ENCODE results near the gene MTNR1B.

MTNR1B gene

DNA sequence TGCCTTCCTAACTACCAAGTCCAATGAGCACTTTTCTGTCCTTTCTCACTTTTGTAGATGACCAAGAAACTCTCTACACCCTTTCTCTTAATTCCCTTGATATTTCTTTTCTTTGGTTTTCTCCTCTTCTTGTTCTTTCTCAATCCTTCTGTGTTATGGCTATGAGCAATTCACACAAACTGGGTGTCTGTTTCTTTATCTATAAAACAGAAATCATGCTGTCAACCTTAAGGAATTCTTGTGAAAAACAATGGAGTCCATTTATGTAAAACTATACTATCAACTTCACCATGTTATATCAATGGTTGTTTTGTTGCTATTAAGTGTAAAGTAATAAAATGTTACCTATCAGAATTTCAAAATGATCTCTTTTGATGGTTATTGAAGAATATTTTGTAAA is 7.2 kb downstream of the MTNR1B start:
- in situ Hi-C loops (cut with MboI; ENCODE audit: low sequenced_read_pairs), result loop anchor here (25.0 kb wide), 1 partner anchor 89 kb away; no protein-coding TSS in a partner anchor

DNA sequence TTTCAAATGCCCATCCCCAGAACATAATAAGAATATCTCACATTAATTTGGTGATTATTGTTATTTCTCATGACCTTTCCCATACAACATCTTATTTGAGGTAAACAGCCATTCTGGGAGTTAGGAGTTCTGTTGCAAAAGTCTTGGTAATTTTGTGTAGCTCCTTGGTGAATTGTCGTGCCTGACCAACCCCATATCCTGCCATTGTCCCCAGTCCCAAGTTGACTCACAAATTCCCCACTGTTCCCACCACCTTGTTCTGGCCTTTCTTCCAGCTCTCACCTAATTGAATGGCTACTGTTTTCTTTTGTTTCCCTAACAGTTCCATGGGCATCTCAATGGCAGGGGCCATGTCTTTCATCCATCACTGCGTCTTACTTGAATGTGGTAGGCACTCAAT is 8.0 kb downstream of the MTNR1B start:
- in situ Hi-C loops (cut with MboI; ENCODE audit: low sequenced_read_pairs), result loop anchor here (25.0 kb wide), 1 partner anchor 90 kb away; no protein-coding TSS in a partner anchor

DNA sequence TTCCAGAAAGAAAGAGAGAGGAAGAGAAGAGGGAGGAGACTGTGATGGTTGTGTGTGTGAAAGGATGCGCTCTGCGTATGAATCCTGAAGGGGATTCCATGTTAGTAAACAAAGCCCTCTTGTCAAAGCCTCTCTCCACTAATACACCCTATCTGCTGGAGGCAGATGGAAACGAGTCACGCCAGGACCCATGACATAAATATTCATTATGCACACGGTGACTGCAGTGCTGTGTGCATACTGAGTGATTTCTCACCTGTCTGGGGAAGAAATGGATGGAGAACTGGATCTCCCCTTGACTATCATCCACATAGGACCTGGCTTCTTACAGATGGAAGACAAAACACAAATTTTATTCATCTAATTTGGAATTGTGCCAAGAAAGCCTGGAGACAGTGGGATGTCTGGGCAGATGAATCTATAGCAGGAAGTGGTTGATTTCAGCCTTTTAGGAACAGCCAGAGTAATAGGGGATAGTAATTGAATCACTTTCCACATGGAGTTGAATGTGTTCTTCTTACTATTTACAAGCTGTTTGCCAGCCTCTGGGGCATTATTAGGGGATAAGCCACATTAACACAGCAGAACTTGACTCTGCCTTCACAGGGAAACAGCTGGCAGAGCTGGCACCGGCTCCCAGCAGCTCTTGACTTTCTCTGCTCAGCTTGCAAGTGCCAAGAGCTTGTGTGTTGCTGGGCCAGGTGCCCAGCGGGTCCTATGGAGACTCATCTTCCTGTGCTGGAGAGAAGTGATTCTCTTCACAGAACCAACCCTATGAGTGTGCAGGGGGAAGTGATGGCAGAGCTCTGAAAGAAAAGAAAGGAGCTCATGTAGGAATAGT is 9.0 kb downstream of the MTNR1B start:
- in situ Hi-C loops (cut with MboI; ENCODE audit: low sequenced_read_pairs), result loop anchor here (25.0 kb wide), 1 partner anchor 91 kb away; no protein-coding TSS in a partner anchor

DNA sequence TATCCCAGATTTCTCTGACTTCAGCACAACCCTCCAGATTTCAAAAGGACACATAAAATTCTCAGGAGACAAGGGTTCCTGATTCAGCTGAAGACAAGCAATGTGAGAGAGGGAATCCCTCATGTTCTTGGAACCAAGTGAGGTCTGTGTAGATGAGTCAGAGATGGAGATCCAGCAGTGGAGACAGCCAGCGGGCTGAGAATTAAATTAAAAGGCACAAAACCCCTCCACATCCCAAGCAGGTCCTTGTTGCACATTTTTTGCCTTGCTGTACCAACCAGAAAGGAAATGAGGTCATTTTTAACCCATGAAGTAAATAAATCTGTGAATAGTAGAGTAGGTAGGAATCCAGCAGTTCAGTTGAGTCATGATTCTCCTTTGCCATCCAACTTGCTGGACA is 9.7 kb downstream of the MTNR1B start:
- in situ Hi-C loops (cut with MboI; ENCODE audit: low sequenced_read_pairs), result loop anchor here (25.0 kb wide), 1 partner anchor 92 kb away; no protein-coding TSS in a partner anchor

DNA sequence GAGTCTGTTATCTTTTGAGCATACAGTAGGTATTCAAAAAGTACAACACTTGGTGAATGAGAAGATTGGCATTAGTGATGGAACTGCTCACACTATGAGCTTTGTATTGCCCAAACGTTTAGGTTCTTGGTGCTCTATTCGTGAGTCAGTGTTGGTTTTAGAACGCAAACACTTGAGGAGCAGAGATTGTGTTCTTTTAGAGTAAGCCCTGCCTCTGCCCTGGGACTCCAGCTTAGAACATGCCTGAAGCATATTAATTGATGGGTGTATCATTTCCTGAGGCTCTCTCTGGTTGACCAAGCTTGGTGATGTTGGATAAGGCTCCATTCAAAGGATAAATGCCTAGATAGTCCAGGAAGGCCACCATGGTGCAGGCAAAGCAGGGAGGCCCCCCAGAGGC is 10.9 kb downstream of the MTNR1B start:
- in situ Hi-C loops (cut with MboI; ENCODE audit: low sequenced_read_pairs), result loop anchor here (25.0 kb wide), 1 partner anchor 93 kb away; no protein-coding TSS in a partner anchor

DNA sequence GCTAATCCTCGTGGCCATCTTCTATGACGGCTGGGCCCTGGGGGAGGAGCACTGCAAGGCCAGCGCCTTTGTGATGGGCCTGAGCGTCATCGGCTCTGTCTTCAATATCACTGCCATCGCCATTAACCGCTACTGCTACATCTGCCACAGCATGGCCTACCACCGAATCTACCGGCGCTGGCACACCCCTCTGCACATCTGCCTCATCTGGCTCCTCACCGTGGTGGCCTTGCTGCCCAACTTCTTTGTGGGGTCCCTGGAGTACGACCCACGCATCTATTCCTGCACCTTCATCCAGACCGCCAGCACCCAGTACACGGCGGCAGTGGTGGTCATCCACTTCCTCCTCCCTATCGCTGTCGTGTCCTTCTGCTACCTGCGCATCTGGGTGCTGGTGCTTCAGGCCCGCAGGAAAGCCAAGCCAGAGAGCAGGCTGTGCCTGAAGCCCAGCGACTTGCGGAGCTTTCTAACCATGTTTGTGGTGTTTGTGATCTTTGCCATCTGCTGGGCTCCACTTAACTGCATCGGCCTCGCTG is 12.1 kb downstream of the MTNR1B start:
- in situ Hi-C loops (cut with MboI; ENCODE audit: low sequenced_read_pairs), result loop anchor here (25.0 kb wide), 1 partner anchor 94 kb away; no protein-coding TSS in a partner anchor

DNA sequence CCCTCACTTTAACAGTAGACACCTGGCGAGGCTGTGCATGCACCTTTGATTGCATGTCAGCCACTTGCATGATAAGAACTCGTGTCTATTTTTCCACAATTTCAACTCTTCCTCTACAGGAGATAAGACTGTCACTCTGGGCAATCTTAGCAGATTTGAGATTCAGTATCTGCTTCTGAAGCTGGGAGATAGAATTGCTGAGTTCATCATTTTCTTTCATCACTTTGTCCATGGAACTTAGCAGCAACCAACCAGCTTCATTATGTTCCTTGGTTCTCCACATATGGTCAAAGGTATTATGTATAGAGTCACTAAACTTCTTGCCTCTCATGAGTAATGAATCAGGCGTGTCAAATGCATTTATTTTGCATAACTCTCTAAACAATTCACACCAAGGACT is 17.1 kb downstream of the MTNR1B start:
- in situ Hi-C loops (cut with MboI; ENCODE audit: low sequenced_read_pairs), result loop anchor here (25.0 kb wide), 1 partner anchor 99 kb away; no protein-coding TSS in a partner anchor

DNA sequence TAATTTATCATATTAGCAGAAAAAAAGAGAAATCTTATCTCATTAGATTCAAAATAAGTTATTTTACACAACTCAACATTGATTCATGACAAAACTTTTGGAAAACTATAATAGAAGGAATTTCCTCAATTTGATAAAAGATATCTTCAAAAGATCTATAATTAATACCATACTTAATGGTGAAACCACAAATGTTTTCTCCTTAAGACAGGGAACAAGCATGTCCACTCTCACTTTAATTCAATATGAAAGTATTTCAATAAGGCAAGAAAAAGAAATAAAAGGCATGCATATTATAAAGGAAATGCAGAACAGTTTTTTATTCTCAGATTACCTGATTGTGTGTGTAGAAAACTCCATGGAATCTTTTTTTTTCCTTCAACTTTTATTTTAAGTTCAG is 23.6 kb downstream of the MTNR1B start:
- in situ Hi-C loops (cut with MboI; ENCODE audit: low sequenced_read_pairs), result loop anchor here (25.0 kb wide), 1 partner anchor 106 kb away; no protein-coding TSS in a partner anchor

DNA sequence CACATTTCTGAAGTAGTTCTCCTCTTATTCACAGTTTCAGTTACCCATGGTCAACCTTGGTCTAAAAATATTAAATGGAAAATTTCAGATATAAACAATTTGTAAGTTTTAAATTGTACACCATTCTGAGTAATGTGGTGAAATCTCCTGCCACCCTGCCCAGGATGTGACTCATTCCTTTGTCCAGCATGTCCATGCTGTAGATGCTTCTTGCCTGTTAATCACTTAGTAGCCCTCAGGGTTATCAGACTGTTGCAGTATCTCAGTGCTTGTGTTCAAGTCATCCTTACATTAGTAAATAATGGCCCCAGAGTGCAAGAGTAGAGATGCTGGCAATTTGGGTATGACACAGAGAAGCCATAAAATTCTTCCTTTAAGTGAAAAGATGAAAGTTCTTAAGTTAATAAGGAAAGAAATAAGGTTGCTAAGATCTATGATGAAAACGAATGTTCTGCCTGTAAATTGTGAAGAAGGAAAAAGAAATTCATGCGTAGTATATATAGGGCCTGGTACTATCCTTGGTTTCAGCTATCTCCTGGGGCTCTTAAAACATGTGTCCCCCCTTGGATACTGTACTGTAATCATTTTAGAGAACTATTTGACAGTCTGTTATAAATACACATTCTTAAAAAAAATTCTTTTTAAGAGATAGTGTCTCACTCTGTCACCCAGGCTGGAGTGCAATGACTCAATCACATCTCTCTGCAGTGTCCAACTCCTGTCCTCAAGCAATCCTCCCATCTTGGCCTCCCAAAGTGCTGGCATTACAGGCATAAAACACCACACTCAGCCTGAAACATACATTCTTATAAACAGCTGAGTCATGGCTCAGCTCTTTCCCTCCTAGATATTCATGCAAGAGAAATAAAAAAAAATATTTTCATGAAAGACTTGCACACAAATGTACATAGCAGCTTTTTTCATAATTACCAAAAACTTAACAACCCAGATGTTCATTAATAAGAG is 31.3 kb downstream of the MTNR1B start:
- in situ Hi-C loops (cut with MboI; ENCODE audit: low sequenced_read_pairs), result no loop called here

DNA sequence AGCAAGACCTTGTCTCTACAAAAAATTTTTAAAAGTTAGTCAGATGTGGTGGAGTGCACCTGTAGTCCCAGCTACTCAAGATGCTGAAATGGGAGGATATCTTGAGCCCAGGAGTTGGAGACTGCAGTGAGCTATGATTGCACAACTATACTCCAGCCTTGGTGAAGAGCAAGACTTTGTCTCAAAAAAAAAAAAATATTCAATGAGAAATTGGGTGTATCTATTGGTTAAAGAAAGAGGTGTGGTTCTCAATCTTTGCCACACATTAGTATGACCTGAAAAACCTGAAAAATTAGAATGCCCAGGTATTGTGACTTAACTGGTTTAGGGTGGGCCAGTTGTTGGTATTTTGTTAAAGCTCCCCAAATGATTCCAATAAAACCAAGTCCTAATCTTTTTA is 32.4 kb downstream of the MTNR1B start:
- in situ Hi-C loops (cut with MboI; ENCODE audit: low sequenced_read_pairs), result no loop called here

DNA sequence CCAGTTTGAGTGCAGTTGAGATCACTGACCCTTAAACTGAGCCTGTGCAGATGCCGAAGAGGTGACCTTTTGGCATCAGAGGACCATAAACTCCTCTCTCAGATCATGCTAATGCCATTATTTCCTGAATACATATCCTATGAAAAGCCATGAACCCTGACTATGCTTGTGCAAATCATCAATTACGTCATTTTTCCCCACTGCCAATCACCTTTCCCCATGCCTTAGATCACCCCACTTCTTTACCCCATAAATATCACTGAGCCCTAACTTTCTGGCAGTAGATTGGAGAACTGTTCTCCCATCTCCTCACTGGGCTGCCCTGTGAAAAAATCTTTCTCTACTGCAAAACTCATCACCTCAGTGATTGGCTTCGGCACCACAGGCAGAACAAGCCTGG is 32.9 kb downstream of the MTNR1B start:
- in situ Hi-C loops (cut with MboI; ENCODE audit: low sequenced_read_pairs), result no loop called here

DNA sequence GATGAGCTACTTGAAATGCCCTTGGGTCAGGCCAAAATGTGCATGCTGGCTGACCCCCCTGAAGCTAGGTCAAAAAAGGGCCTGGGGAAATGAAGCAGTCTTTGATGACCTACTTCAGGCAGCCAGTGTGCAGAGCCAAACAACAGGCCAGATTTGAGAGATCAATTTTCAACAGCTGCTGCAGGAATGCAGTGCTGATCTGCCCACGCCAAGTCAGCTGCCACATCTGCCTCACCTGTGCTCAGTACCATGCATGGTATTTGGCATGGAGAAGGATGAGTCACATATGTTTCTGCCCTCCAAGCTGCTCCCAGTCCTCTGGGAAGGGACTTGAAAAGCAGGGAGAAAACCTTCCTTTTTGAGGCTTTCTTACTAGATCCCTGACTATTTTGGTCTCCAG is 35.8 kb downstream of the MTNR1B start:
- in situ Hi-C loops (cut with MboI; ENCODE audit: low sequenced_read_pairs), result no loop called here

DNA sequence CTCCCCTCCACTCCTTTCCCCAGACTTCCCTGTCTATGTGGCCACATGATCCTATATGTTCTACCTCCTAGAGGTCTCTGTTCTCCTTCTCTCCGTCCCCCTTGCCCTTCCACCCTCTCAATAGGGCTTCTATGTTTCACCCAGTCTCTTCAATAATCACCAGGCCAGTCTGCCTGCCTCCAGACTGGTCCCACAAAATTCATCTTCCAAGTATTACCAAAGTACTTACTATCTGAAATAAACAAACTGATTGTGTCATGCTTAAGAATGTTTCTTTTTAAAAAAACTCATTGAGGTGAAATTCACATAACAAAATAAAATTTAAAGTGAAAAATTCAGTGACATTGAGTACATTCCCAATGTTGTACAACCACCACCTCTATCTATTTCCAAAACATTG is 44.2 kb downstream of the MTNR1B start:
- in situ Hi-C loops (cut with MboI; ENCODE audit: low sequenced_read_pairs), result no loop called here

DNA sequence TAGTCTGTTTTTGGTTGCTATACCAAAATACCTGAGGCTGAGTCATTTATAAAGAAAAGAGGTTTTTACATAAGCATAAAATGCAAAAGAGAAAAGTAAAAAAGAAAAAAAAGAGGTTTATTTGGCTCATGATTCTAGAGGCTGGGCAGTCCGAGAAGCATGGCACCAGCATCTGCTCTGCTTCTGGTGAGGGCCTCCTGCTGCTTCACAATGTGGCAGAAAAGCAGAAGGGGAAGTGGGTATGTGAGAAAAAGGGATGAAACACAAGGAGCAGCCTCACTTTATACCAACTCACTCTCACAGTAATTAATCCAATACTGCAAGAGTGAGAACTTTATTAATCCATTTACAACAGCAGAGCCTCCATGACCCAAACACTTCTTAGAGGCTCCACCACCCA is 47.1 kb downstream of the MTNR1B start:
- in situ Hi-C loops (cut with MboI; ENCODE audit: low sequenced_read_pairs), result no loop called here

DNA sequence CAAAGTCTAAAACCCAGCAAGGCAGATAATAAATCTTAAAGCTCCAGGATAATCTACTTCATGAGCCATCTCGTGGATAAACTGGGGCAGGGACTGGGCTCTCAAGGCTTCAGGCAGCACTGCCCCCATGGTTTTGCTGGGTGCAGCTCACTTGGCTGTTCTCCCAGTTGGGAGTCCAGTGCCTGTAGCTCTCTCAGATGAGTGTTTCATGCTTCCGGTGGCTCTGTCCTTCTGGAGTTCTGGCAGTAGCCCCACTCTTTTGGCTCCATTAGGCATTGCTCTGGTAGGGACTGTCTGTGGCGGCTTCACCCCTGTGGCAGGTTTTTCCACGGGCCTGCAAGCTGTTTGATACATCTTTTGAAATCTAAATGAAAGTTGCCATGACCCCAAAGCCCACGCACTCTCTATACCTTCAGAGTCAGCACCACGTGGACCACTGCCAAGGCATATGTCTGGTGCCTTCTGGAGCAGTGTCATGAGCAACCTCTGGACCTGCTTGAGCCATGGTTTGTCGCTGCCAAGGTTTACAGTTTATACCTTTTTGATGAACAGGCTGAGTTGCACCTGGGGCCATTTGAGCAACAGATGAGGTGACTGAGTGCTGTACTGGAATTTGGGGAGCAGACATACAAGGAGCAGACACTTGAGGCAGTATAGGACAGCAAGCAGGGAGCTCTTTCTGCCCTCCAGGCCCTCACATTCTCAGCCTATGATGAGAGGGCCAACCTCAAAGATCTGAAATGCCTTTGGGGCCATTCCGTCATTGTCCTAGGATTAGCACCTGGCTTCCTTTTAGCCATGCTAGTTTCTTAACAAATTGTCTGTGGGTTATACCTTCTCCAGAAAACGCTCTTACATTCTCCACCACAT is 48.6 kb downstream of the MTNR1B start:
- in situ Hi-C loops (cut with MboI; ENCODE audit: low sequenced_read_pairs), result no loop called here

DNA sequence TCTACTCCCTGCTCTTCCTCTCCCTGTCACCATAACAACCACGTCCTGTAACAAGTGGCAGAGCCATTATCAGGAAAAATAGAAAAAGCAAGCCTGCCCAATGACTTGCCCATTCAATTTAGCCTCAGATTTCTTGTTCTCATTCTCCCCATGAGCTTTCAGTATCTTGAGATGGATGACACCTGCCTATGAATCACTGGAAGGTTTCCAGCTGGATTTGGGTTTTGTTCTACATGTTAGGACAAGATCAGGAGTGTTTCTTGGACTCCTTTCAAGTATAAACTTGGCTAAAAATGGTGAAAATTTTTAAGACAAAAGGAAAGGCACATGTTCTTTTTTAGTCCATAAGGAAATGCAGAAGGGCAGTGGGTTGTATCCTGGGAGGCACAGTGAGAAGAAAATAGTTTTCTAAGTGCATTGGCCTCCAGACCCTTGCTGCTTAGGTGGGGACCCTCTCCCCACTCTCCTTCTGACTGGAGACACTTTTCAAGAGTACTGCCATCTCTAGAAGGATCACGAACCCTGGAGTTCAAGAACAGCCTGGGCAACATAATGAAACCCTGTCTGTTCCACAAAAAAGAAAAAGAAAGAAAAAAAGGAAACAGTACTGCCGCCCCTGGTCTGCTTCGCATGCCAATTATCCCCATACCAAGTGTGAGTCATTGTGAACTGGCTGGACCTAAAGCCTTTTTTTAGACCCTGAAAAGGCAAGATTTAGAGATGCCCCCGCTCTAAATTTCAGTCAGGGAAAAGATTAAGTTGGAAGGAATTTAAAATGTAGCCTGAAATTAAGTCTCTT is 51.0 kb downstream of the MTNR1B start:
- in situ Hi-C loops (cut with MboI; ENCODE audit: low sequenced_read_pairs), result no loop called here

DNA sequence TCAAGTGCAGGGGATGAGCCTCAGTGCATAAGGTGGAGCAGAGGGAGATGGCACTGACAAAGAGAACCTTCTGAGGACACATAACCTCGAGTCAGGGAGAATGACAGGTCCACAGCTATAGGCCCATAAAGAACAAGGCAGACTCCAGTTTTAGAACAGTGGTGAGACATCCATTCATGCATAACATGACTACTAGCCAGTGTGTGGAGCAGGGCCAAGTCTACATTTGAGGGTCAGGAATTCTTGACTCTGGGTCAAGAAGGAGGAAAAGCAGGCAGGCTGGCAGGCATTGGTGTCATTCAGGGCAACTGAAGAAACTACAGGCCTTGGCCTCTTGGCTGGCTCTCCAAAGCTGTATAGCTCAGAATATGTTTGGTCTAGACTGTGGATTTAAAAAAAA is 54.9 kb downstream of the MTNR1B start:
- in situ Hi-C loops (cut with MboI; ENCODE audit: low sequenced_read_pairs), result no loop called here

DNA sequence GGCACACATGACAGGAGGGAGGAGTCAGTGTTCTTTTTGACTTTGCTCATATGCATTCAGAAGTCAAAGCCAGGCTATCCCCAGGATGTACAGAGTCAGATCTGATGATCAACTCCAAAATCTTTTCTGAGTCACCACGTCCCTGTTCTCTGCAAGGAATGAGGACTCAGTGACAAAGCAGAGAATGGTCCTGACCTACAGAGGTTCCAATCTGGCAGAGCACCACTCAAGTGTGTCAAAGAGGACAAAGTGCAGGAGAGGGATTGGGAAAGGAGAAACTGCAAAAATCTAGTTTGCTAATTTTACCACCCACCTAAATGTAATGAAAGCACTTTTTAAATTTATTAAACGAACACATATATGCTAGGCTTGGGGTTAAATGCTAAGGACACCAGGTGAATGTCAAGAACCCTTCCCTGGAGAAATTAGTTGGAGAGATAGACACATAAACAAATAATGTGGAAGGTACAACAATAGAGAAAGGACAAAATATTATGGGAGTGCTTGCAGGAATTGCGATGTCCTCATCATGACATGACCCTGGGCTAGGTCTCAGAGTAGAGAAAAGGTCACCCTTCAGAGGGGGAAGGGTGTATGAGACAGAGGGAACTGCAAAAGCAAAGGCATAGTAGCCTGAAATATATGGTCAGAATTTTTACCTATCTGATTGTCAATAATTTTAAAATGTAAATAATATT is 56.3 kb downstream of the MTNR1B start:
- in situ Hi-C loops (cut with MboI; ENCODE audit: low sequenced_read_pairs), result no loop called here

Measured in HL-60/S4 treated with phorbol 12-myristate 13-acetate at 8.2 ng/mL for 4 days and 3 days (cell line).